Naive thymus-derived CD8-positive, alpha-beta T cell (primary cell): ENCODE data around the gene MTA2. TPM values are rescaled to one million over a fixed set of nuclear protein-coding genes. Genes with fewer than 3 reads are reported as not detected.
"Not testable (repeated sequence)": the region's sequence is repeated elsewhere in the genome, so short reads cannot be mapped to it uniquely, and the experiment has no call there.

ENCODE experiments used
- ATAC-seq, 2 donors: fragments of 150-1000 bp; cut with Tn5 transposase in 1 of 2; sonication (Bioruptor Pico), chemical (Tn5 transposase) in 1 of 2; 1 replicate in 1 of 2; 2 replicates in 1 of 2; pipeline ENCODE4 v1.10.0; 2021; ENCODE audit warnings: mild to moderate bottlenecking in 2 of 2, moderate library complexity in 2 of 2
- POLR2A ChIA-PET: fragments of 350-600 bp; sonication (Branson Sonifier 250); formaldehyde crosslinking; loops from one replicate; lab custom pipeline; 2021; ENCODE audit warnings: antibody characterized with exemption; lab: Charles Lee
- DNase-seq, 10 donors: peaks; one replicate each; pipeline versions ENCODE4 v3.0.0 to v3.0.0-alpha.2; 2020 to 2022
- H3K27ac Mint-ChIP-seq, 10 donors: one replicate each; pipeline ENCODE4 v1.8.0; 2020 to 2022; ENCODE audit warnings: mild to moderate bottlenecking in 10 of 10, mixed read lengths in 10 of 10, moderate library complexity in 4 of 10, inconsistent platforms in 1 of 10
- H3K27me3 Mint-ChIP-seq, 5 donors: one replicate each; pipeline ENCODE4 v1.8.0; 2021 to 2022; ENCODE audit warnings: mixed read lengths in 5 of 5
- H3K36me3 Mint-ChIP-seq, 3 donors: one replicate each; pipeline ENCODE4 v1.8.0; 2020 to 2022; ENCODE audit warnings: mixed read lengths in 3 of 3, mild to moderate bottlenecking in 2 of 3, inconsistent platforms in 1 of 3
- H3K4me1 Mint-ChIP-seq, 4 donors: one replicate each; pipeline ENCODE4 v1.8.0; 2021 to 2022; ENCODE audit warnings: mixed read lengths in 4 of 4
- H3K4me3 Mint-ChIP-seq, 10 donors: one replicate each; pipeline ENCODE4 v1.8.0; 2020 to 2022; ENCODE audit warnings: mild to moderate bottlenecking in 10 of 10, mixed read lengths in 10 of 10, moderate library complexity in 6 of 10, inconsistent platforms in 1 of 10
- H3K9me3 Mint-ChIP-seq, 9 donors: one replicate each; pipeline ENCODE4 v1.8.0; 2020 to 2022; ENCODE audit warnings: mixed read lengths in 9 of 9, mild to moderate bottlenecking in 3 of 9, inconsistent platforms in 1 of 9, moderate library complexity in 1 of 9
- polyA plus RNA-seq, 3 donors: library from polyadenylated mRNA; unstranded; fragments of 300-500 nt; fragmentation: Illumina TruSeq; gene quantifications; one replicate each; pipeline ENCODE4 v1.2.3, GENCODE V29; 2021
- total RNA-seq, 8 experiments: library from RNA in 2 of 8; stranded (reverse) in 2 of 8; gene quantifications; one replicate each; pipeline ENCODE4 v1.2.3 and lab custom pipeline; 2021 to 2026

Gene MTA2
- total and polyA plus RNA-seq, 5 experiments from 2014 or later = 15.8 to 178 (median 32.6) TPM

DNA sequence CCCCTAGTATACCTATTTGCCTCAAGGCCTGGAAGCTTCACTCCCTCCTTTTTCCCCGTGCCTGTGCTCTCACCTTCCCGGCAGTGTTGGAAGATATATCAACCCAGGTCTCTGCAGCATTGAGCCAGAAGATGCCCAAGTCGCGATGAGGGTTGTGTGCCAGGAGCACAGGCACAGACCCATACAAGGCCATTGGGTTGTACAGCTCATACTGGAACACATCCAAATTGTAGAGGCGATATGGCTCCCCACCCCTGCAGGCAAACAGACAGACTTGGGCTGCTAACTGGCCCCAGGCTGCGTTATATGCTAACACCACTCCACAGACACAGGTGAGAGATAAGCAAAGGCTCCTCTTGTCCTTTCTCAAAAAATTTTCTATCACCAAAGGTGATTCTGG, 30.8 kb upstream of the MTA2 start:
- H3K27me3 Mint-ChIP-seq = no peaks in the 10 kb centered on the region
- H3K27ac Mint-ChIP-seq = peak overlapping the region in 8 of 10 donors; percentile 17 to 92 (median 71)

DNA sequence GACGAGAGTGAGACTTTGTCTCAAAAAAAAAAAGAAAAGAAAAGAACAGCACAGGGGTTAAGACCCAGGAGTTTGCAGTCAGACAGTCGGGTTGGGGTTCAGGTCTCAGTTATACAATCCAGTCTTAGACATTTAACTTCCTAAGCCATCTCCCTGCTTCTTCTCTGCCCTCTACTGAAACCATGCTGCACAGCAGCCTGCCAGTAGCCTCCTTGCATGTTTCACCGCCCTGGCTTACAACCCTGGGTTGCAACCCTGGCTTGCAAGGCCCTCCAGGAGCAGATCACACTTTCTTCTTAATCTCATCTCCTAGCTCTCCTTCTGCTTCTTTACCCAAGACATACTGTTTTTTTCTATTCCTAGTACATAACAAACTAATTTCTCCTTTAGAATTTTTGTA, 26.0 kb upstream of the MTA2 start:
- H3K4me3 Mint-ChIP-seq = no peak overlapping the region
- H3K27me3 Mint-ChIP-seq = no peaks in the 10 kb centered on the region
- ATAC-seq (peak; percentile 34 to 48), DNase-seq (no peak)
- peaks cover 0 to 15% (median 6%) of the 10 kb centered on the region in 4 donors for H3K4me1 Mint-ChIP-seq
- no peaks in the 10 kb centered on the region for H3K9me3 Mint-ChIP-seq
- peaks cover 6 to 80% (median 33%) of the 10 kb centered on the region in 3 donors for H3K36me3 Mint-ChIP-seq
- POLR2A ChIA-PET = interaction anchor here (0.7 to 3.2 kb wide), 5 partner anchors 10 to 72 kb away, joined by 5 to 21 read pairs (median 9); partner anchors contain the start of genes C11orf98, CSKMT, GANAB and TUT1
- peak overlapping the region in 8 of 10 donors; percentile 24 to 85 (median 54) for H3K27ac Mint-ChIP-seq

More for the DNA sequence above, 30.8 kb upstream of the MTA2 start:
- Mint-ChIP-seq H3K36me3 (peaks cover 0 to 92% (median 43%) of the 10 kb centered on the region in 3 donors), H3K9me3 (no peaks in the 10 kb centered on the region), H3K4me3 (no peak overlapping the region), H3K4me1 (peaks cover 10 to 48% (median 20%) of the 10 kb centered on the region in 4 donors)
- no peak for DNase-seq
- no peak for ATAC-seq
- POLR2A ChIA-PET = interaction anchor here (1.4 to 1.6 kb wide), 2 partner anchors 10 to 13 kb away, joined by 3 to 13 read pairs; partner anchors contain the start of gene B3GAT3

DNA sequence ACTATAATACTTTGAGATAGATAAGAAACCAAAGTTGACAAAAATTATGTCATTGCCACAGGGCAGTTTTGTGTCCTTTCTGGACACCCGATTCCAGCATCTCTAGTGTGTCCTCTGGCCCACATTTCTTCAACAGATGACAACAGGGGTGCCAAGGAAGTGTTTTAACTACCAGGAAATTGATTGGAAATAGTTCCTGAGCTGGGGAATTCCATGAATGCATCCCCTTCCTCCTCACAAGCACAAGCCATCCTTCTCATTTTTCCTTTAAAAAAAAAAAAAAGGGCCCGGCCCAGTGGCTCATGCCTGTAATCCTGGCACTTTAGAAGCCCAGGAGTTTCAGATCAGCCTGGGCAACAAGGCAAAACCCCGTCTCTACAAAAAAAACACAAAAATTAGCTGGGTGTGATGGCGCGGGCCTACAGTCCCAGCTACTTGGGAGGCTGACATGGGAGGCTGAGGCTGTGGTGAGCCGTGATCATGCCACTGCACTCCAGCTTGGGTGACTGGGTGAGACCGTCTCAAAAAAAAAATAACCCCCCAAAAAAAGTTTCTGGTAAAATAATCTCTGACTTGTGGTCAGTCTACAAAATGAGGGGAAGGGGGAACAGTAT, 20.9 kb upstream of the MTA2 start:
- H3K36me3 Mint-ChIP-seq = peaks cover 6 to 38% (median 9%) of the 10 kb centered on the region in 3 donors
- ATAC-seq (no peak), DNase-seq (no peak)
- peaks cover 13 to 36% (median 31%) of the 10 kb centered on the region in 4 donors for H3K4me1 Mint-ChIP-seq
- peak overlapping the region; percentile 91 to 99 (median 96) for H3K27ac Mint-ChIP-seq
- POLR2A ChIA-PET = interaction anchor here (0.7 to 5.7 kb wide), 24 partner anchors 10 to 259 kb away, joined by 3 to 81 read pairs (median 12); partner anchors contain the start of genes C11orf98, CSKMT, EEF1G and EML3
- H3K27me3 Mint-ChIP-seq = peaks cover 0 to 2% (median 0%) of the 10 kb centered on the region in 5 donors
- H3K9me3 Mint-ChIP-seq = no peaks in the 10 kb centered on the region
- H3K4me3 Mint-ChIP-seq = peak overlapping the region; percentile 84 to 97 (median 90)

DNA sequence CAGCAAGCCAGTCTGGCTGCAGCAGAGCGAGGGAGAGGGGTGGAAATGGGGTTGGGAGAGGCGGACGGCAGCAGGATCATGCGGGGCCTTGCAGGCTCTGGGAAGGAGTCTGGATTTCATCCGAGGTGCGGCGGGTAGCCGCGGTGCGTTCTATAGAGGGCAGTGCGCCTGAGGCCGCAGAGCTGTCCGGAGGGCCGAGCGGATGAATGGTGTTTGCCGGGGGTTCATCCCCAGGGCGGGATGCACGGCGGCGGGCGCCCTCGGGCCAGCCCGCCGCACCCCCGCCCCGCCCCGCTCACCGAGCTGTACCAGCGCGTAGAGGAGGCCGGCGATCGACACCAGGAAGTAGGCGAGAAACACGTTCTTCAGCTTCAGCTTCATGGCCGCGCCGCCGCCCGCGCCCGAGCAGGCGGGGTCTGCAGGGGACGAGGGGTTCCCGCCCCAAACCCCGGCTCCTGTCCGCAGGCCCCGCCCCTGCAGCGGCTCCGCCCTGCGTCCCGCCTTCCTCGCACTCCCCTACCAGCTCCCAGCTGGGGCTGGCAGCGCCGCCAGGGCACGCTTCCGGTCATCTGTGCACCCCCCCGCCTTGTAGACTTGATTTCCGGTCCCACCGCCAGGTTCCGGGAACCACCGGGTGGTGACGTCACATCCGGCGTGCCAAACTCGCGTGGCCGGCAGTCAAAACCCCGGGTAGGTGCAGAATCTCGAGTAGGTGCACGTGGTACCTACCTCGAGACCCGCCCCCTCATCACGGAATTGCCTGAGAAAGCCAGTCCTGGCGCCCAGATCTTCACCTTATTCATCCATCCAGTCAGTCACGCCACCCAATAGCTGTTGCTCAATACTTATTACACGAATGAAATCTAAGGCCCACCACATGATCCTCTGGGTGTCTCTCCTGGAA, 20.2 kb upstream of the MTA2 start, which contains the start of gene B3GAT3:
TSS of gene B3GAT3 (minus strand) at position 420 of the 904 bp plus-strand sequence. CDS start at position 381, 39 bp downstream.
- Mint-ChIP-seq H3K9me3 (no peaks in the 10 kb centered on the region), H3K36me3 (peaks cover 6 to 36% (median 6%) of the 10 kb centered on the region in 3 donors), H3K27ac (peak within 1 kb of the TSS; percentile 92 to 99 (median 98)), H3K4me1 (peaks cover 13 to 36% (median 32%) of the 10 kb centered on the region in 4 donors), H3K27me3 (peaks cover 0 to 2% (median 0%) of the 10 kb centered on the region in 5 donors), H3K4me3 (peak within 1 kb of the TSS; percentile 86 to 97 (median 94))
- ATAC-seq (peak; percentile 83 to 85), DNase-seq (peak; percentile 87 to 98 (median 95))
- POLR2A ChIA-PET = interaction anchor here (0.7 to 5.7 kb wide), 24 partner anchors 10 to 260 kb away, joined by 3 to 81 read pairs (median 12); partner anchors contain the start of genes C11orf98, CSKMT, EEF1G and EML3

DNA sequence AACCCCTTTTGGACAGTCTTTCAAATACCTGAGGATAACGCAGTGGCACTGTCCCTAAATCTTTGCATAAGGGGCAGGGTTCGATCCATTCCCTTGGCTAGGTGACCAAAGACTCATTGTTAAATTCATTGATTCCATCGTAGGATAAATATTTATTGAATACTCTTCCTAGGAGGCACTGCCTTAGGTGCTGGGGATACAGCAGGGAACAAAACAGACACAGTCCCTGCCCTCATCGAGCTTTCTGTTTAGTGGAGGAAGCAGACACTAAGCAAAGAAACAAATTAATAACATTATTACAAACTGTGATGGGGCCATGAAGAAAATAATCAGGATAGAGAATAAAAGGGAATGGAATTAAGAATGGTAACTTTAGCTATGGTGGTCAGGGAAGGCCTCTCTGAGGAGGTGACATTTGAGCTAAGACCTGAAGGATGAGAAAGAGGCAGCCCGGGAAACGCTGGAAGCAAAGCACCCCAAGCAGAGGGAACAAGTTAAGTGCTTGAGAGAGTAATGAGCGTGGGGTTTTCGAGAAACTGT, 19.4 kb upstream of the MTA2 start:
- Mint-ChIP-seq H3K27me3 (peaks cover 0 to 2% (median 0%) of the 10 kb centered on the region in 5 donors), H3K4me1 (peaks cover 15 to 36% (median 34%) of the 10 kb centered on the region in 4 donors), H3K36me3 (peaks cover 2 to 34% (median 3%) of the 10 kb centered on the region in 3 donors), H3K4me3 (peak overlapping the region; percentile 86 to 97 (median 94)), H3K9me3 (no peaks in the 10 kb centered on the region), H3K27ac (peak overlapping the region; percentile 92 to 99 (median 98))
- no peak for DNase-seq
- no peak for ATAC-seq
- POLR2A ChIA-PET = interaction anchor here (1.1 to 5.7 kb wide), 20 partner anchors 9 to 261 kb away, joined by 4 to 81 read pairs (median 13); partner anchors contain the start of genes C11orf98, CSKMT, EEF1G and EML3

DNA sequence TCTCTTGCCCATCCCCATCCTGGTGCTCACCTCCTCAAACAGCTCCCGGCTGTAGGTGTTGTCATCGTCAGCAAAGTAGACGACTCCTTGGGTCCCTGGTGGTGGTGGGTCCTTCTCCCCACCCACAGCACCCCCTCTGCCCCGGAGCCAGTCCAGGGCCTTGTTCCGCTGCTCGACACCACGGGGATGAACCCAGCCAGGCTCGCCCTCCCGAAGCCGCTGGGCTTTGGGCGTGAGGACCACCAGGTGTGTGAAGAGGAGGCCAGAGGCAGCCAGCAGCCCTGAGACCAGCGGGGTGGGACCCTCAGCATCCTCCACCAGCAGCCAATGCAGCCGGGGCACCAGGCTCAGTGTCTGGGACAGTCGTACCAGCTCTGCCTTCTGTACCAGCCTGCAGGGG, 15.3 kb upstream of the MTA2 start:
- Mint-ChIP-seq H3K4me1 (peaks cover 22 to 47% (median 41%) of the 10 kb centered on the region in 4 donors), H3K27ac (peak overlapping the region in 1 of 10 donors; percentile 17), H3K36me3 (peaks cover 0 to 27% (median 0%) of the 10 kb centered on the region in 3 donors)
- not testable (repeated sequence) for H3K9me3 Mint-ChIP-seq, DNase-seq, ATAC-seq, H3K4me3 Mint-ChIP-seq, H3K27me3 Mint-ChIP-seq
- POLR2A ChIA-PET = interaction anchor here (1.1 to 2.7 kb wide), 5 partner anchors 12 to 110 kb away, joined by 3 to 13 read pairs (median 3); partner anchors contain the start of genes C11orf98, CSKMT, HNRNPUL2 and MTA2

DNA sequence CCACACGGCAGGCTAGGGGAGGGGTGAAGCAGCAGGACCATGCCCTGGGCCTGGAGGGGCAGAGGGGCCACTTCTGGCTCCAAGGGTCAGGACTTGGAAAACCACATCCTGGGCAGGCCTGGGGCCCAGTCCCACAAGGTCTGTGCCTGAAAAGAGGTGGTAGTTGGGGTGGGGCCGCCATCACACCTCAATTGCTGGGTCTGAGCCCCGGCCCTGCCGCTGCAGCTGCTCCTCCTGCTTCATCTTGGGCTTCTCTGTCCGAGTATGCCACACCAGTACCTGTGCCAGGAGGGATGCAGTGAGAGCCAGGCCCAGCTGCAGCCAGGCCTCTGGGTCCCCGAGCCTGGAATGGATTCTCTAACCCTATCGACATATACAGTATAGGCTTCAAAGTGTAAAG, 13.9 kb upstream of the MTA2 start:
- H3K36me3 Mint-ChIP-seq = peaks cover 0 to 27% (median 0%) of the 10 kb centered on the region in 3 donors
- POLR2A ChIA-PET = interaction anchor here (0.9 to 2.7 kb wide), 4 partner anchors 22 to 171 kb away, joined by 3 to 13 read pairs (median 4); partner anchors contain the start of genes C11orf98, CSKMT, INTS5 and TMEM179B
- H3K9me3 Mint-ChIP-seq = no peaks in the 10 kb centered on the region
- ATAC-seq (no peak), DNase-seq (no peak)
- H3K4me1 Mint-ChIP-seq = peaks cover 20 to 49% (median 45%) of the 10 kb centered on the region in 4 donors
- no peaks in the 10 kb centered on the region for H3K27me3 Mint-ChIP-seq
- no peak overlapping the region for H3K4me3 Mint-ChIP-seq
- H3K27ac Mint-ChIP-seq = peak overlapping the region in 2 of 10 donors; percentile 21 to 36

DNA sequence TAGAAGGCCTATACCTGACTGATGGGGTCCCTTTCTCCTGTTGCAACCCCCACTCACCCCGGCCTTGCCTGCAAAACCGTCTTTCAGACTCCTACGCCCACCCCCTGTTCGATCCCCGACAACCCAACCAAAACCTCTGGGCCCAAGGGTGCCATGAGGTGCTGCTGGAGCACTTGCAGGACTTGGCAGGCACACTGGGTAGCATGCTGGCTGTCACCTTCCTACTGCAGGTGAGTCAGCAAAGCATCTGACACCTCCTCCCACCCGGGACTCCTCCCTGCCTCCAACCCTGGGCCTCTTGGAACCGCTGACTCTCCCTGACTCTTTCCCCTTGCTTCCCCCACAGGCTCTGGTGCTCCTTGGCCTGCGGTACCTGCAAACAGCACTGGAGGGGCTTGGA, 12.6 kb upstream of the MTA2 start:
- POLR2A ChIA-PET = interaction anchor here (0.6 to 8.0 kb wide), 12 partner anchors 13 to 226 kb away, joined by 3 to 96 read pairs (median 10); partner anchors contain the start of genes BSCL2, C11orf98, CSKMT and EEF1G
- DNase-seq (no peak), ATAC-seq (no peak)
- Mint-ChIP-seq H3K27ac (peak overlapping the region in 9 of 10 donors; percentile 53 to 95 (median 87)), H3K36me3 (peaks cover 0 to 32% (median 0%) of the 10 kb centered on the region in 3 donors), H3K27me3 (no peaks in the 10 kb centered on the region), H3K4me3 (peak overlapping the region in 6 of 10 donors; percentile 58 to 77 (median 66)), H3K4me1 (peaks cover 23 to 49% (median 48%) of the 10 kb centered on the region in 4 donors), H3K9me3 (no peaks in the 10 kb centered on the region)

DNA sequence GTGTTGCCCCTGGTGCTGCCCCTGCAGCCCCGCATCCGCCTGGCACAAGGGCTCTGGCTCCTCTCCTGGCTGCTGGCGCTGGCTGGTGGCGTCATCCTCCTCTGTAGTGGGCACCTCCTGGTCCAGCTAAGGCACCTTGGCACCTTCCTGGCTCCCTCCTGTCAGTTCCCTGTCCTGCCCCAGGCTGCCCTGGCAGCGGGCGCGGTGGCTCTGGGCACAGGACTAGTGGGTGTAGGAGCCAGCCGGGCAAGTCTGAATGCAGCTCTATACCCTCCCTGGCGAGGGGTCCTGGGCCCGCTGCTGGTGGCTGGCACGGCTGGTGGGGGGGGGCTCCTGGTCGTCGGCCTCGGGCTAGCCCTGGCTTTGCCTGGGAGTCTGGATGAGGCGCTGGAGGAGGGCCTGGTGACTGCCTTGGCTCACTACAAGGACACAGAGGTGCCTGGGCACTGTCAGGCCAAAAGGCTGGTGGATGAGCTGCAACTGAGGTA, 11.7 kb upstream of the MTA2 start:
- DNase-seq (peak in 1 of 10 donors; percentile 21), ATAC-seq (no peak)
- H3K4me3 Mint-ChIP-seq = peak overlapping the region in 9 of 10 donors; percentile 48 to 86 (median 60)
- H3K27me3 Mint-ChIP-seq = no peaks in the 10 kb centered on the region
- H3K9me3 Mint-ChIP-seq = no peaks in the 10 kb centered on the region
- H3K4me1 Mint-ChIP-seq = peaks cover 28 to 52% (median 50%) of the 10 kb centered on the region in 4 donors
- peak overlapping the region; percentile 53 to 95 (median 90) for H3K27ac Mint-ChIP-seq
- H3K36me3 Mint-ChIP-seq = peaks cover 0 to 27% (median 2%) of the 10 kb centered on the region in 3 donors
- POLR2A ChIA-PET = interaction anchor here (0.5 to 8.0 kb wide), 18 partner anchors 9 to 227 kb away, joined by 3 to 96 read pairs (median 10); partner anchors contain the start of genes B3GAT3, BSCL2, C11orf98 and CSKMT

DNA sequence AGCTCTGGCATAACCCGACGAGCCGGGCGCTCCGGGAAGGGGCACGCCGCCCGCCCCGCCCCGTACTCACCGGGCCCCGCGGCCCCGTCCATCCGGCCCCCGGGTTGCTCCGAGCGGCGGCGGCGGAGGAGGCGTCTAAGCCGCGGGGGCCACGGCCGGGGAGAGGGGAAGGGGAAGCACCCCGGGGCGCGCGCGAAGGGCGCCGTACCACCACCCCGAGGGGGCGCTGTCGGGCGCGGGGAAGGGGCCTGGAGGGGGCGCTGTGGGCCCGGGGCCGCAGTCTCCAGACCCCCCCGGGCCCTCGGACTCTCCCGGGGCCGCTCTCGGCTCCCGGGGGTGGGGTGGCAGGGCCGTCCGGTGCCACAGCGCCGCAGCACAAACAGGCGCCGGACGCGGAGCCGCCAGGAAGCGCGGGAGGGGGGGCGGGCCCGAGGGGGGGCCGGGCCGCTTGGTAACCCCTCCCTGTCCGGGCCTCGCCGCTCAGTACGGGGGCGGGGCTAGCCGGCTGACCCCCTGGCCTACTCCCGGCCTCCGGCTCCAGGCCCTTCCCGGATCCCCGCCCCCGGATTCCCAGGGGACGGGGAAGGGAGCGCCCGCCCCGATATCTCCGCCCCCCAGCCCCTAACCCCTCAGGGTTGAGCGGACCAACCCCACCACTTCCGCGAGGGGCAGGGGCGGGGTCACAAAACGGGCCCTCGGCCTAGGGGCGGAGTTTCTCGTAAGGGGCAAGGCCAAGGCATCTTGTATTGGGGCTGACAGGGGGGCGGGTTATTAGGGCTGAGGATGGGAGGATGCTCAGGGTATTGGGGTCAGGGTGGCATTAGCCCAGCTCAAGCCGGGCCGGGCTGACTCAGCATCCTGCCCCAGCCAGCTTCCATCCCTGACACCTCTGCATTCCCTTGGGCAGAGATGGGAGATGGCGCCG, 11.0 kb upstream of the MTA2 start, which contains the start of the genes EML3 and ROM1:
TSS of gene EML3 (minus strand) at position 410 of the 925 bp plus-strand sequence. CDS start at position 92, 318 bp downstream.
TSS of gene ROM1 (plus strand) at position 892 of the 925 bp plus-strand sequence. CDS start at position 917, 25 bp downstream.
- POLR2A ChIA-PET = interaction anchor here (0.6 to 8.0 kb wide), 23 partner anchors 9 to 269 kb away, joined by 3 to 96 read pairs (median 7); partner anchors contain the start of genes B3GAT3, BSCL2, C11orf98 and CSKMT
- ATAC-seq (peak; percentile 74 to 78), DNase-seq (peak; percentile 79 to 94 (median 88))
- Mint-ChIP-seq H3K4me1 (peaks cover 32 to 59% (median 57%) of the 10 kb centered on the region in 4 donors), H3K27ac (peak within 1 kb of the TSS; percentile 96 to 99 (median 98)), H3K4me3 (peak within 1 kb of the TSS; percentile 91 to 98 (median 94)), H3K36me3 (peaks cover 0 to 31% (median 7%) of the 10 kb centered on the region in 3 donors), H3K9me3 (no peaks in the 10 kb centered on the region), H3K27me3 (no peaks in the 10 kb centered on the region)
